ENCODE results near the gene DPAGT1.
"Not testable (repeated sequence)": the region's sequence is repeated elsewhere in the genome, so short reads cannot be mapped to it uniquely, and the experiment has no call there.

The DPAGT1 gene

GRCh38 chr11:119067371-119068222 lies 34.1 kb downstream of the DPAGT1 start, which contains the start of gene VPS11:
TSS of gene VPS11 (plus strand) at chr11:119067818. CDS start at chr11:119067824, 6 bp downstream.
- no peak for TF ChIP-seq ZNF274 (IDR thresholded peaks at IDR 0.05; ENCODE audit: low read depth, low read length)
- peak within 1 kb of the TSS; percentile 79 for H3K4me3 ChIP-seq (ENCODE audit: low read length)

- no peak overlapping the region for H3K4me3 ChIP-seq (ENCODE audit: low read length)
- no peak for TF ChIP-seq ZNF274 (IDR thresholded peaks at IDR 0.05; ENCODE audit: low read depth, low read length)
These were observed 36.3 kb downstream of the DPAGT1 start for GRCh38 chr11:119065369-119065768.

- TF ChIP-seq ZNF274 (IDR thresholded peaks at IDR 0.05; ENCODE audit: low read depth, low read length) = no peak
- no peak overlapping the region for H3K4me3 ChIP-seq (ENCODE audit: low read length)
These were observed 38.9 kb downstream of the DPAGT1 start for GRCh38 chr11:119062779-119063178.

- no peak for TF ChIP-seq ZNF274 (IDR thresholded peaks at IDR 0.05; ENCODE audit: low read depth, low read length)
- H3K4me3 ChIP-seq (ENCODE audit: low read length) = no peak overlapping the region
These were observed 40.4 kb downstream of the DPAGT1 start for GRCh38 chr11:119061256-119061655.

GRCh38 chr11:119059128-119059527 lies 42.5 kb downstream of the DPAGT1 start:
- H3K4me3 ChIP-seq (ENCODE audit: low read length) = not testable (repeated sequence)

- peak within 1 kb of the TSS; percentile 97 for H3K4me3 ChIP-seq (ENCODE audit: low read length)
- no peak for TF ChIP-seq ZNF274 (IDR thresholded peaks at IDR 0.05; ENCODE audit: low read depth, low read length)
These were observed 44.5 kb downstream of the DPAGT1 start, which contains the start of gene HYOU1 for GRCh38 chr11:119057000-119057769. TSS of gene HYOU1 (minus strand) at chr11:119057205. CDS start at chr11:119056160, 1,045 bp downstream.

GRCh38 chr11:119056421-119056999 lies 45.1 kb downstream of the DPAGT1 start:
- TF ChIP-seq ZNF274 (IDR thresholded peaks at IDR 0.05; ENCODE audit: low read depth, low read length) = no peak
- H3K4me3 ChIP-seq (ENCODE audit: low read length) = peak overlapping the region; percentile 92

GRCh38 chr11:119055901-119056300 lies 45.8 kb downstream of the DPAGT1 start:
- peak overlapping the region; percentile 92 for H3K4me3 ChIP-seq (ENCODE audit: low read length)
- no peak for TF ChIP-seq ZNF274 (IDR thresholded peaks at IDR 0.05; ENCODE audit: low read depth, low read length)

GRCh38 chr11:119054418-119054817 lies 47.2 kb downstream of the DPAGT1 start:
- H3K4me3 ChIP-seq (ENCODE audit: low read length) = no peak overlapping the region
- TF ChIP-seq ZNF274 (IDR thresholded peaks at IDR 0.05; ENCODE audit: low read depth, low read length) = no peak

GRCh38 chr11:119052163-119052814 lies 49.4 kb downstream of the DPAGT1 start:
- no peak overlapping the region for H3K4me3 ChIP-seq (ENCODE audit: low read length)

GRCh38 chr11:119051440-119052162 lies 50.1 kb downstream of the DPAGT1 start:
- H3K4me3 ChIP-seq (ENCODE audit: low read length) = no peak overlapping the region; the same call in 1 of the 2 replicates
- TF ChIP-seq ZNF274 (IDR thresholded peaks at IDR 0.05; ENCODE audit: low read depth, low read length) = no peak

More at GRCh38 chr11:119052163-119052814, 49.4 kb downstream of the DPAGT1 start:
- no peak for TF ChIP-seq ZNF274 (IDR thresholded peaks at IDR 0.05; ENCODE audit: low read depth, low read length)

- no peak overlapping the region for H3K4me3 ChIP-seq (ENCODE audit: low read length)
- TF ChIP-seq ZNF274 (IDR thresholded peaks at IDR 0.05; ENCODE audit: low read depth, low read length) = no peak
These were observed 52.6 kb downstream of the DPAGT1 start for GRCh38 chr11:119049081-119049480.

GRCh38 chr11:119048644-119049043 lies 53.0 kb downstream of the DPAGT1 start:
- TF ChIP-seq ZNF274 (IDR thresholded peaks at IDR 0.05; ENCODE audit: low read depth, low read length) = no peak
- no peak overlapping the region for H3K4me3 ChIP-seq (ENCODE audit: low read length)
